ENCODE measurements around the gene RFLNA.

GRCh38 chr12:124279315-124279714 is 15.6 kb upstream of the RFLNA start:
- TF ChIP-seq CTCF (IDR thresholded peaks at IDR 0.05) (no peak), EZH2 (IDR thresholded peaks at IDR 0.05; ENCODE audit: borderline replicate concordance, insufficient read depth, low read depth, low read length, poor library complexity, severe bottlenecking) (no peak)
